GM23338 (cell line): Measurements from ENCODE around the gene ARL15. TPM values are rescaled to one million over a fixed set of nuclear protein-coding genes. Genes with fewer than 3 reads are reported as not detected.

Experiments used
- ATAC-seq: fragments of 200-7000 bp; cut with Tn5 transposase; 3 replicates; pipeline ENCODE4 v1.9.1; 2020
- DNase-seq: peaks from one replicate; pipeline ENCODE4 v3.0.0-alpha.2; 2015; ENCODE audit warnings: low spot score
- H2AFZ ChIP-seq: fragments of 200-600 bp; sonication (generic); 2 replicates; pipeline ENCODE4 v1.8.0; 2016; ENCODE audit warnings: antibody characterized with exemption, mild to moderate bottlenecking, moderate library complexity
- H3F3A ChIP-seq: fragments of 200-600 bp; sonication (generic); replicated peaks from 2 replicates; pipeline ENCODE4 v1.8.0; 2017; ENCODE audit warnings: antibody characterized with exemption, mixed run types, low read depth
- H3K27ac ChIP-seq: fragments of 200-600 bp; sonication (generic); 2 replicates; pipeline ENCODE4 v1.6.1; 2016; ENCODE audit warnings: low read depth
- H3K27me3 ChIP-seq: fragments of 200-600 bp; sonication (generic); 2 replicates; pipeline ENCODE4 v1.8.0; 2016; ENCODE audit warnings: mild to moderate bottlenecking, mixed run types, moderate library complexity; ENCODE audit not compliant: insufficient read depth
- H3K36me3 ChIP-seq: fragments of 200-600 bp; sonication (generic); 2 replicates; pipeline ENCODE4 v1.8.0; 2016; ENCODE audit warnings: mild to moderate bottlenecking; ENCODE audit not compliant: insufficient read depth
- H3K4me1 ChIP-seq: fragments of 200-600 bp; sonication (generic); 2 replicates; pipeline ENCODE4 v1.8.0; 2016; ENCODE audit warnings: mild to moderate bottlenecking, moderate library complexity; ENCODE audit not compliant: insufficient read depth
- H3K4me2 ChIP-seq: fragments of 200-600 bp; sonication (generic); 2 replicates; pipeline ENCODE4 v1.7.1; 2017; ENCODE audit warnings: mixed run types
- H3K4me3 ChIP-seq: fragments of 200-600 bp; sonication (generic); 2 replicates; pipeline ENCODE4 v1.6.1; 2016; ENCODE audit warnings: mixed run types
- H3K79me2 ChIP-seq: fragments of 200-600 bp; sonication (generic); replicated peaks from 2 replicates; pipeline ENCODE4 v1.8.0; 2017; ENCODE audit warnings: mild to moderate bottlenecking; ENCODE audit not compliant: insufficient read depth
- H3K9me2 ChIP-seq: fragments of 200-600 bp; sonication (generic); 2 replicates; pipeline ENCODE4 v1.8.0; 2017; ENCODE audit not compliant: insufficient read depth
- H4K20me1 ChIP-seq: fragments of 200-600 bp; sonication (generic); replicated peaks from 2 replicates; pipeline ENCODE4 v1.8.0; 2017; ENCODE audit warnings: mild to moderate bottlenecking; ENCODE audit not compliant: insufficient read depth
- H3K27ac Mint-ChIP-seq: 2 replicates; pipeline ENCODE4 v1.8.0; 2020; ENCODE audit warnings: inconsistent platforms, mild to moderate bottlenecking, moderate library complexity, mixed read lengths
- H3K27me3 Mint-ChIP-seq: 3 replicates; pipeline ENCODE4 v1.8.0; 2022; ENCODE audit warnings: low read depth, mild to moderate bottlenecking, moderate library complexity, mixed read lengths, inconsistent platforms; ENCODE audit not compliant: insufficient read depth, poor library complexity
- H3K36me3 Mint-ChIP-seq: 3 replicates; pipeline ENCODE4 v1.8.0; 2021; ENCODE audit warnings: low read depth, mild to moderate bottlenecking, inconsistent platforms, moderate library complexity, mixed read lengths
- H3K4me1 Mint-ChIP-seq: 3 replicates; pipeline ENCODE4 v1.8.0; 2020; ENCODE audit warnings: mild to moderate bottlenecking, inconsistent platforms, mixed read lengths
- H3K4me3 Mint-ChIP-seq: 3 replicates; pipeline ENCODE4 v1.8.0; 2021; ENCODE audit warnings: moderate library complexity, mild to moderate bottlenecking, inconsistent platforms, mixed read lengths
- H3K9me3 Mint-ChIP-seq: 3 replicates; pipeline ENCODE4 v1.8.0; 2020; ENCODE audit warnings: moderate library complexity, mild to moderate bottlenecking, inconsistent platforms, mixed read lengths
- CREB1 ChIP-seq: fragments of 250-450 bp; sonication (Bioruptor Pico); IDR thresholded peaks from 2 replicates; pipeline ENCODE4 v1.5.0; 2020; ENCODE audit warnings: low read depth, mild to moderate bottlenecking, moderate library complexity
- CTCF ChIP-seq, 2 experiments: fragments of 200-600 bp in 1 of 2; sonication (generic) in 1 of 2; conservative IDR thresholded peaks; 2 replicates each; pipeline versions ENCODE4 v1.5.1 to v1.6.1; 2016 to 2017; ENCODE audit warnings: antibody characterized with exemption in 2 of 2, low read depth in 2 of 2, mild to moderate bottlenecking in 2 of 2, moderate library complexity in 1 of 2
- EZH2 ChIP-seq: fragments of 200-600 bp; sonication (generic); IDR thresholded peaks from one replicate; pipeline ENCODE4 v1.8.0; 2017; ENCODE audit warnings: antibody characterized with exemption, mild to moderate bottlenecking, low read depth; ENCODE audit not compliant: unreplicated experiment
- EZH2phosphoT487 ChIP-seq: fragments of 200-600 bp; sonication (generic); IDR thresholded peaks from one replicate; pipeline ENCODE4 v1.8.1; 2018; ENCODE audit warnings: antibody characterized with exemption; ENCODE audit not compliant: unreplicated experiment
- JUNB ChIP-seq: IDR thresholded peaks from one replicate; pipeline ENCODE4 v1.6.1; 2016; ENCODE audit warnings: antibody characterized with exemption; ENCODE audit not compliant: unreplicated experiment
- NANOG ChIP-seq: IDR thresholded peaks from 2 replicates; pipeline ENCODE4 v1.6.1; 2016; ENCODE audit warnings: antibody characterized with exemption, borderline replicate concordance
- POLR2AphosphoS5 ChIP-seq: IDR thresholded peaks from 2 replicates; pipeline ENCODE4 v1.6.1; 2016; ENCODE audit warnings: antibody characterized with exemption, low read depth
- STAT1 ChIP-seq: IDR thresholded peaks from one replicate; pipeline ENCODE4 v1.6.1; 2016; ENCODE audit warnings: antibody characterized with exemption; ENCODE audit not compliant: unreplicated experiment
- ZNF114 ChIP-seq: fragments of 250-450 bp; sonication (Bioruptor Pico); IDR thresholded peaks from 2 replicates; pipeline ENCODE4 v1.5.0; 2020; ENCODE audit warnings: mild to moderate bottlenecking, moderate library complexity
- polyA plus RNA-seq: library from polyadenylated mRNA; unstranded; fragments of >200 nt; fragmentation: Nextera tagmentation; extraction: Ambion mirVana; gene quantifications from 2 replicates; pipeline ENCODE4 v1.2.1, GENCODE V29; 2016
- total RNA-seq: library from RNA; depleted of rRNA; stranded (reverse); fragments of >200 nt; shearing (Covaris generic); gene quantifications from 2 replicates; pipeline ENCODE4 v1.2.3, GENCODE V29; 2014
- TF ChIP-seq, protein P1 (sequence below): fragments of 250-450 bp; sonication (Bioruptor Pico); IDR thresholded peaks from 2 replicates; pipeline ENCODE4 v1.5.0; 2020; ENCODE audit warnings: mild to moderate bottlenecking, moderate library complexity
- TF ChIP-seq, protein P2 (sequence below): IDR thresholded peaks from 2 replicates; pipeline ENCODE4 v1.6.1; 2016; ENCODE audit warnings: antibody characterized with exemption

The ARL15 gene
- total and polyA plus RNA-seq, 2 experiments from 2014 or later: 13.0 to 54.0 TPM

DNA sequence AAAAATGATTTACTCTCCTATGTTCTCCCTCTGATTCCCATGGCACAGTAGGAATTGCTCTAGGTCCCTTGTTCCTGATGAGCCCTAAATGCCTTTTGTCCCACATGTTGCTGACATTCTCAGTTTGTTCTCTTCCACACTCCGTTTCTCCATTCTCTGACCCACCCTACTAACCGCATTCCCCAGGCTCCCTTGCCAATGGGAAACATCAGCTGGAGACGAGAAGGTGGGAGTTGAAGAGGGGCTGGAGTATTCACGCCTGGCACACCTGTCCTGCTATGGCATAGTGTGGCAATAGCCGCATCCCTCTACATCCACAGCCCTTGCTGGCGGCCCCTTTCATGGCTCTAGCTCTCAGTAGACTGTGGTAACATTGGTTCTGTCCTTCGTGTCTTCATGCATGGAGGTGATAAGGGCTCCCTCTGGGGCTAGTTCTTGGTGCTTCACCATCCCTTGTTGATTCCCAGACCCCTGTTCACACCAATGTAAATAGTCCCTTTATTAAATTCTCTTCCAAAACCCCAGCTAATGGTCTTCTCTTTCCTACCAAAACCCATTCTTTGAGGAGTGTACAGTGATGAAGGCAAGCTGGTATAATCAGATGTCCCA, 16.4 kb upstream of the ARL15 start:
- no peaks in the 10 kb centered on the region for H3K36me3 Mint-ChIP-seq
- DNase-seq (no peak), ATAC-seq (no peak)
- H3K27ac Mint-ChIP-seq: no peak overlapping the region
- H3K4me1 Mint-ChIP-seq: peaks cover 25% of the 10 kb centered on the region
- H3K79me2 ChIP-seq: no peaks in the 10 kb centered on the region
- no peaks in the 10 kb centered on the region for H3K27me3 ChIP-seq
- H3K9me3 Mint-ChIP-seq: no peaks in the 10 kb centered on the region
- H3K4me3 ChIP-seq: no peak overlapping the region
- no peak overlapping the region for H3K27ac ChIP-seq
- no peaks in the 10 kb centered on the region for H3K27me3 Mint-ChIP-seq
- peaks cover 6% of the 10 kb centered on the region for H3K9me2 ChIP-seq
- no peak for TF ChIP-seq CREB1 (CRISPR knock-in tag)
- TF ChIP-seq CTCF (conservative IDR thresholded peaks at IDR 0.05; ENCODE audit: low read depth in 2 of 2): no peak
- TF ChIP-seq JUNB: no peak
- TF ChIP-seq, protein P1, sequence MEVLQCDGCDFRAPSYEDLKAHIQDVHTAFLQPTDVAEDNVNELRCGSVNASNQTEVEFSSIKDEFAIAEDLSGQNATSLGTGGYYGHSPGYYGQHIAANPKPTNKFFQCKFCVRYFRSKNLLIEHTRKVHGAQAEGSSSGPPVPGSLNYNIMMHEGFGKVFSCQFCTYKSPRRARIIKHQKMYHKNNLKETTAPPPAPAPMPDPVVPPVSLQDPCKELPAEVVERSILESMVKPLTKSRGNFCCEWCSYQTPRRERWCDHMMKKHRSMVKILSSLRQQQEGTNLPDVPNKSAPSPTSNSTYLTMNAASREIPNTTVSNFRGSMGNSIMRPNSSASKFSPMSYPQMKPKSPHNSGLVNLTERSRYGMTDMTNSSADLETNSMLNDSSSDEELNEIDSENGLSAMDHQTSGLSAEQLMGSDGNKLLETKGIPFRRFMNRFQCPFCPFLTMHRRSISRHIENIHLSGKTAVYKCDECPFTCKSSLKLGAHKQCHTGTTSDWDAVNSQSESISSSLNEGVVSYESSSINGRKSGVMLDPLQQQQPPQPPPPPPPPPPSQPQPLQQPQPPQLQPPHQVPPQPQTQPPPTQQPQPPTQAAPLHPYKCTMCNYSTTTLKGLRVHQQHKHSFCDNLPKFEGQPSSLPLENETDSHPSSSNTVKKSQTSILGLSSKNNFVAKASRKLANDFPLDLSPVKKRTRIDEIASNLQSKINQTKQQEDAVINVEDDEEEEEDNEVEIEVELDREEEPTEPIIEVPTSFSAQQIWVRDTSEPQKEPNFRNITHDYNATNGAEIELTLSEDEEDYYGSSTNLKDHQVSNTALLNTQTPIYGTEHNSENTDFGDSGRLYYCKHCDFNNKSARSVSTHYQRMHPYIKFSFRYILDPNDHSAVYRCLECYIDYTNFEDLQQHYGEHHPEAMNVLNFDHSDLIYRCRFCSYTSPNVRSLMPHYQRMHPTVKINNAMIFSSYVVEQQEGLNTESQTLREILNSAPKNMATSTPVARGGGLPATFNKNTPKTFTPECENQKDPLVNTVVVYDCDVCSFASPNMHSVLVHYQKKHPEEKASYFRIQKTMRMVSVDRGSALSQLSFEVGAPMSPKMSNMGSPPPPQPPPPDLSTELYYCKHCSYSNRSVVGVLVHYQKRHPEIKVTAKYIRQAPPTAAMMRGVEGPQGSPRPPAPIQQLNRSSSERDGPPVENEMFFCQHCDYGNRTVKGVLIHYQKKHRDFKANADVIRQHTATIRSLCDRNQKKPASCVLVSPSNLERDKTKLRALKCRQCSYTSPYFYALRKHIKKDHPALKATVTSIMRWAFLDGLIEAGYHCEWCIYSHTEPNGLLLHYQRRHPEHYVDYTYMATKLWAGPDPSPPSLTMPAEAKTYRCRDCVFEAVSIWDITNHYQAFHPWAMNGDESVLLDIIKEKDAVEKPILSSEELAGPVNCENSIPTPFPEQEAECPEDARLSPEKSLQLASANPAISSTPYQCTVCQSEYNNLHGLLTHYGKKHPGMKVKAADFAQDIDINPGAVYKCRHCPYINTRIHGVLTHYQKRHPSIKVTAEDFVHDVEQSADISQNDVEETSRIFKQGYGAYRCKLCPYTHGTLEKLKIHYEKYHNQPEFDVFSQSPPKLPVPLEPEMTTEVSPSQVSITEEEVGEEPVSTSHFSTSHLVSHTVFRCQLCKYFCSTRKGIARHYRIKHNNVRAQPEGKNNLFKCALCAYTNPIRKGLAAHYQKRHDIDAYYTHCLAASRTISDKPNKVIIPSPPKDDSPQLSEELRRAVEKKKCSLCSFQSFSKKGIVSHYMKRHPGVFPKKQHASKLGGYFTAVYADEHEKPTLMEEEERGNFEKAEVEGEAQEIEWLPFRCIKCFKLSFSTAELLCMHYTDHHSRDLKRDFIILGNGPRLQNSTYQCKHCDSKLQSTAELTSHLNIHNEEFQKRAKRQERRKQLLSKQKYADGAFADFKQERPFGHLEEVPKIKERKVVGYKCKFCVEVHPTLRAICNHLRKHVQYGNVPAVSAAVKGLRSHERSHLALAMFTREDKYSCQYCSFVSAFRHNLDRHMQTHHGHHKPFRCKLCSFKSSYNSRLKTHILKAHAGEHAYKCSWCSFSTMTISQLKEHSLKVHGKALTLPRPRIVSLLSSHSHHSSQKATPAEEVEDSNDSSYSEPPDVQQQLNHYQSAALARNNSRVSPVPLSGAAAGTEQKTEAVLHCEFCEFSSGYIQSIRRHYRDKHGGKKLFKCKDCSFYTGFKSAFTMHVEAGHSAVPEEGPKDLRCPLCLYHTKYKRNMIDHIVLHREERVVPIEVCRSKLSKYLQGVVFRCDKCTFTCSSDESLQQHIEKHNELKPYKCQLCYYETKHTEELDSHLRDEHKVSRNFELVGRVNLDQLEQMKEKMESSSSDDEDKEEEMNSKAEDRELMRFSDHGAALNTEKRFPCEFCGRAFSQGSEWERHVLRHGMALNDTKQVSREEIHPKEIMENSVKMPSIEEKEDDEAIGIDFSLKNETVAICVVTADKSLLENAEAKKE (CRISPR knock-in tag): no peak
- no peak for TF ChIP-seq EZH2phosphoT487
- TF ChIP-seq, protein P2, sequence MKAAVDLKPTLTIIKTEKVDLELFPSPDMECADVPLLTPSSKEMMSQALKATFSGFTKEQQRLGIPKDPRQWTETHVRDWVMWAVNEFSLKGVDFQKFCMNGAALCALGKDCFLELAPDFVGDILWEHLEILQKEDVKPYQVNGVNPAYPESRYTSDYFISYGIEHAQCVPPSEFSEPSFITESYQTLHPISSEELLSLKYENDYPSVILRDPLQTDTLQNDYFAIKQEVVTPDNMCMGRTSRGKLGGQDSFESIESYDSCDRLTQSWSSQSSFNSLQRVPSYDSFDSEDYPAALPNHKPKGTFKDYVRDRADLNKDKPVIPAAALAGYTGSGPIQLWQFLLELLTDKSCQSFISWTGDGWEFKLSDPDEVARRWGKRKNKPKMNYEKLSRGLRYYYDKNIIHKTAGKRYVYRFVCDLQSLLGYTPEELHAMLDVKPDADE: no peak
- no peak for TF ChIP-seq POLR2AphosphoS5
- TF ChIP-seq EZH2: no peak
- TF ChIP-seq STAT1: no peak
- no peak for TF ChIP-seq ZNF114 (CRISPR knock-in tag)
- no peak for TF ChIP-seq NANOG
- no peaks in the 10 kb centered on the region for H3F3A ChIP-seq
- peaks cover 28% of the 10 kb centered on the region for H3K4me1 ChIP-seq
- H3K36me3 ChIP-seq: no peaks in the 10 kb centered on the region
- no peak overlapping the region for H2AFZ ChIP-seq
- H4K20me1 ChIP-seq: no peaks in the 10 kb centered on the region
- no peak overlapping the region for H3K4me2 ChIP-seq
- no peak overlapping the region for H3K4me3 Mint-ChIP-seq
